Common myeloid progenitor, CD34-positive (primary cell): ENCODE measurements around the gene CUX1.
A peak's percentile ranks its signal among the peaks of the same experiment; 100 is the strongest.

Experiments
- CTCF ChIA-PET: fragments of 350-600 bp; sonication (Branson Sonifier 250); formaldehyde crosslinking; loops from one replicate; lab custom pipeline; 2021; ENCODE audit warnings: antibody characterized with exemption; lab: Charles Lee
- POLR2A ChIA-PET: fragments of 350-600 bp; sonication (Branson Sonifier 250); formaldehyde crosslinking; loops from one replicate; lab custom pipeline; 2021; ENCODE audit warnings: antibody characterized with exemption; lab: Charles Lee
- DNase-seq, 3 donors: peaks; one replicate each; pipeline versions ENCODE4 v3.0.0 to v3.0.0-alpha.2; 2013
- H3K27ac ChIP-seq, 2 experiments: 1 replicate in 1 of 2; 2 replicates in 1 of 2; pipeline ENCODE4 v1.7.0; 2013; ENCODE audit warnings: inconsistent platforms in 2 of 2, low read length in 2 of 2, mild to moderate bottlenecking in 2 of 2, low read depth in 1 of 2, moderate library complexity in 1 of 2; ENCODE audit not compliant: severe bottlenecking in 2 of 2, insufficient read depth in 1 of 2, poor library complexity in 1 of 2
- H3K27me3 ChIP-seq, 5 experiments: replicated peaks in 2 of 5; 1 replicate in 3 of 5; 2 replicates in 2 of 5; pipeline versions ENCODE4 v1.6.1 to v1.7.0; 2013; ENCODE audit warnings: low read length in 4 of 5, mild to moderate bottlenecking in 2 of 5, moderate library complexity in 2 of 5, inconsistent platforms in 1 of 5; ENCODE audit not compliant: insufficient read depth in 5 of 5, control insufficient read depth in 4 of 5
- H3K36me3 ChIP-seq, 4 experiments: 1 replicate in 2 of 4; 2 replicates in 2 of 4; pipeline versions ENCODE4 v1.6.1 to v1.7.0; 2013; ENCODE audit warnings: low read length in 3 of 4, control low read depth in 1 of 4, mild to moderate bottlenecking in 1 of 4; ENCODE audit not compliant: control insufficient read depth in 4 of 4, insufficient read depth in 4 of 4
- H3K4me1 ChIP-seq, 4 experiments: 1 replicate in 3 of 4; 2 replicates in 1 of 4; pipeline versions ENCODE4 v1.6.1 to v1.7.1; 2013; ENCODE audit warnings: low read length in 3 of 4, mild to moderate bottlenecking in 3 of 4, control low read depth in 1 of 4, inconsistent platforms in 1 of 4, moderate library complexity in 1 of 4; ENCODE audit not compliant: control insufficient read depth in 4 of 4, insufficient read depth in 4 of 4; ENCODE audit errors: control extremely low read depth in 1 of 4
- H3K4me3 ChIP-seq, 7 experiments: 1 replicate in 4 of 7; 2 replicates in 3 of 7; pipeline versions ENCODE4 v1.5.1 to v1.7.0; 2013; ENCODE audit warnings: mild to moderate bottlenecking in 7 of 7, low read length in 6 of 7, moderate library complexity in 6 of 7, inconsistent platforms in 2 of 7, low read depth in 2 of 7, control low read depth in 1 of 7; ENCODE audit not compliant: insufficient read depth in 4 of 7, control insufficient read depth in 1 of 7; ENCODE audit errors: extremely low read depth in 1 of 7
- H3K9me3 ChIP-seq, 5 experiments: 1 replicate in 4 of 5; 2 replicates in 1 of 5; pipeline versions ENCODE4 v1.6.1 to v1.7.1; 2013; ENCODE audit warnings: low read length in 4 of 5, mild to moderate bottlenecking in 2 of 5, inconsistent platforms in 1 of 5, low read depth in 1 of 5, moderate library complexity in 1 of 5; ENCODE audit not compliant: control insufficient read depth in 4 of 5, insufficient read depth in 2 of 5; ENCODE audit errors: control extremely low read depth in 1 of 5
- WGBS: methylation state at CpG from one replicate; pipeline ENCODE4 v1.1.5; 2013; ENCODE audit not compliant: insufficient coverage; 5-methylcytosine and 5-hydroxymethylcytosine counted together

The CUX1 gene

GRCh38 chr7:101901661-101902491, 84.5 kb downstream of the CUX1 start:
- peak overlapping the region in 1 of 2 experiments; percentile 52 for H3K27ac ChIP-seq

GRCh38 chr7:101902680-101903514, 85.5 kb downstream of the CUX1 start:
- Histone ChIP-seq H3K27ac (peak overlapping the region; percentile 28 to 77), H3K4me1 (peaks cover 0 to 12% (median 5%) of the 10 kb centered on the region in 4 experiments), H3K36me3 (peaks cover 0 to 3% (median 1%) of the 10 kb centered on the region in 4 experiments), H3K27me3 (no peaks in the 10 kb centered on the region), H3K4me3 (no peak overlapping the region), H3K9me3 (no peaks in the 10 kb centered on the region)
- ChIA-PET POLR2A (no interaction called here), CTCF (interaction anchor here (0.8 to 1.6 kb wide), 4 partner anchors 9 to 79 kb away, joined by 3 to 6 read pairs (median 4); no protein-coding TSS in a partner anchor)
- 89% methylated on average over 11 of the region's 18 CpGs for WGBS
- DNase-seq, result peak in 2 of 3 donors; percentile 28 to 53

More at GRCh38 chr7:101901661-101902491, 84.5 kb downstream of the CUX1 start:
- CTCF ChIA-PET, result interaction anchor here (1.1 to 1.6 kb wide), 2 partner anchors 8 to 13 kb away, joined by 5 to 6 read pairs; no protein-coding TSS in a partner anchor
- Histone ChIP-seq H3K4me1 (peaks cover 0 to 20% (median 9%) of the 10 kb centered on the region in 4 experiments), H3K36me3 (peaks cover 0 to 3% (median 1%) of the 10 kb centered on the region in 4 experiments), H3K9me3 (no peaks in the 10 kb centered on the region), H3K4me3 (no peak overlapping the region), H3K27me3 (no peaks in the 10 kb centered on the region)
- POLR2A ChIA-PET, result no interaction called here
- 99% methylated on average over 11 of the region's 20 CpGs for WGBS
- peak in 2 of 3 donors; percentile 31 to 39 for DNase-seq

- peak overlapping the region; percentile 0 to 77 for H3K27ac ChIP-seq
- CTCF ChIA-PET, result interaction anchor here (0.8 to 1.6 kb wide), 2 partner anchors 8 to 80 kb away, joined by 3 to 4 read pairs; no protein-coding TSS in a partner anchor
- peaks cover 0 to 3% (median 1%) of the 10 kb centered on the region in 4 experiments for H3K36me3 ChIP-seq
- H3K9me3 ChIP-seq, result no peaks in the 10 kb centered on the region
- no peaks in the 10 kb centered on the region for H3K27me3 ChIP-seq
- no peak overlapping the region for H3K4me3 ChIP-seq
- no peak for DNase-seq
- WGBS, result 89% methylated on average over 10 of the region's 13 CpGs
- H3K4me1 ChIP-seq, result peaks cover 0 to 12% (median 5%) of the 10 kb centered on the region in 4 experiments
- POLR2A ChIA-PET, result interaction anchor here (0.6 kb wide), 1 partner anchor 29 kb away, joined by 3 read pairs; no protein-coding TSS in a partner anchor
Observed at GRCh38 chr7:101903515-101903868, 86.1 kb downstream of the CUX1 start.

- Histone ChIP-seq H3K9me3 (no peaks in the 10 kb centered on the region), H3K27ac (peak overlapping the region in 1 of 2 experiments; percentile 77), H3K27me3 (no peaks in the 10 kb centered on the region), H3K4me3 (no peak overlapping the region), H3K4me1 (peaks cover 0 to 12% (median 5%) of the 10 kb centered on the region in 4 experiments), H3K36me3 (no peaks in the 10 kb centered on the region)
- 87% methylated on average over 3 of the region's 10 CpGs for WGBS
- ChIA-PET POLR2A (interaction anchor here (0.6 kb wide), 1 partner anchor 28 kb away, joined by 3 read pairs; no protein-coding TSS in a partner anchor), CTCF (interaction anchor here (0.6 to 1.6 kb wide), 3 partner anchors 8 to 127 kb away, joined by 3 to 4 read pairs (median 3); no protein-coding TSS in a partner anchor)
- no peak for DNase-seq
Observed at GRCh38 chr7:101904019-101904418, 86.6 kb downstream of the CUX1 start.

GRCh38 chr7:101905203-101905865, 87.9 kb downstream of the CUX1 start:
- ChIA-PET POLR2A (interaction anchor here (0.5 kb wide), 1 partner anchor 384 kb away, joined by 3 read pairs; no protein-coding TSS in a partner anchor), CTCF (interaction anchor here (0.6 kb wide), 1 partner anchor 378 kb away, joined by 4 read pairs; no protein-coding TSS in a partner anchor)
- H3K27ac ChIP-seq, result no peak overlapping the region
- peaks cover 0 to 11% (median 5%) of the 10 kb centered on the region in 4 experiments for H3K4me1 ChIP-seq
- no peak overlapping the region for H3K4me3 ChIP-seq
- H3K9me3 ChIP-seq, result no peaks in the 10 kb centered on the region
- peak in 1 of 3 donors; percentile 50 for DNase-seq
- 68% methylated on average over 12 of the region's 17 CpGs for WGBS
- H3K36me3 ChIP-seq, result no peaks in the 10 kb centered on the region
- no peaks in the 10 kb centered on the region for H3K27me3 ChIP-seq
